CD14-positive monocyte (primary cell): ENCODE data around the gene PGM2L1. TPM values are rescaled to one million over a fixed set of nuclear protein-coding genes. Genes with fewer than 3 reads are reported as not detected.

Source experiments
- DNase-seq, 3 donors: peaks; one replicate each; pipeline ENCODE4 v3.0.0-alpha.2; 2011 to 2022
- H2AFZ ChIP-seq: 2 replicates; pipeline ENCODE4 v1.6.0; 2012; ENCODE audit warnings: mild to moderate bottlenecking, low read depth, low read length, inconsistent platforms; ENCODE audit not compliant: insufficient read depth, poor library complexity, severe bottlenecking
- H3K27ac ChIP-seq, 2 donors: 1 replicate in 1 of 2; 2 replicates in 1 of 2; pipeline ENCODE4 v1.5.1; 2012 to 2013; ENCODE audit warnings: low read length in 2 of 2, control low read depth in 1 of 2, inconsistent platforms in 1 of 2, low read depth in 1 of 2, mild to moderate bottlenecking in 1 of 2
- H3K27me3 ChIP-seq, 2 donors: one replicate each; pipeline versions ENCODE4 v1.6.0 to v1.6.1; 2011 to 2013; ENCODE audit warnings: low read length in 2 of 2; ENCODE audit not compliant: control insufficient read depth in 2 of 2, insufficient read depth in 2 of 2
- H3K36me3 ChIP-seq, 2 donors: replicated peaks in 1 of 2; 1 replicate in 1 of 2; 2 replicates in 1 of 2; pipeline versions ENCODE4 v1.5.1 to v1.6.1; 2012 to 2013; ENCODE audit warnings: low read length in 2 of 2, control low read depth in 1 of 2, inconsistent platforms in 1 of 2, mild to moderate bottlenecking in 1 of 2; ENCODE audit not compliant: insufficient read depth in 2 of 2, control insufficient read depth in 1 of 2
- H3K4me1 ChIP-seq, 2 donors: 1 replicate in 1 of 2; 2 replicates in 1 of 2; pipeline versions ENCODE4 v1.5.1 to v1.6.1; 2012 to 2013; ENCODE audit warnings: low read length in 2 of 2, control low read depth in 1 of 2, inconsistent platforms in 1 of 2, mild to moderate bottlenecking in 1 of 2, moderate library complexity in 1 of 2; ENCODE audit not compliant: insufficient read depth in 2 of 2, control insufficient read depth in 1 of 2
- H3K4me2 ChIP-seq: replicated peaks from 2 replicates; pipeline ENCODE3; 2012; ENCODE audit warnings: low read length, moderate library complexity, mild to moderate bottlenecking; ENCODE audit not compliant: poor library complexity, severe bottlenecking; ENCODE audit errors: extremely low read depth
- H3K4me3 ChIP-seq, 3 experiments: fragments of 200-600 bp in 1 of 3; sonication (generic) in 1 of 3; replicated peaks in 1 of 3; 1 replicate in 2 of 3; 2 replicates in 1 of 3; pipeline ENCODE4 v1.5.1; 2011 to 2013; ENCODE audit warnings: low read length in 3 of 3, mild to moderate bottlenecking in 3 of 3, control low read depth in 2 of 3, low read depth in 2 of 3, inconsistent platforms in 1 of 3, moderate library complexity in 1 of 3
- H3K79me2 ChIP-seq: 2 replicates; pipeline ENCODE4 v1.6.0; 2012; ENCODE audit warnings: mild to moderate bottlenecking, control low read depth, inconsistent platforms, low read length, moderate library complexity; ENCODE audit not compliant: insufficient read depth
- H3K9ac ChIP-seq: 2 replicates; pipeline ENCODE4 v1.6.0; 2017; ENCODE audit warnings: low read length, mild to moderate bottlenecking; ENCODE audit not compliant: insufficient read depth, poor library complexity, severe bottlenecking
- H3K9me3 ChIP-seq, 2 donors: replicated peaks in 1 of 2; 1 replicate in 1 of 2; 2 replicates in 1 of 2; pipeline versions ENCODE4 v1.5.1 to v1.6.1; 2012 to 2013; ENCODE audit warnings: low read length in 2 of 2, control low read depth in 1 of 2; ENCODE audit not compliant: control insufficient read depth in 1 of 2, insufficient read depth in 1 of 2
- H4K20me1 ChIP-seq: 2 replicates; pipeline ENCODE4 v1.6.0; 2012; ENCODE audit warnings: mild to moderate bottlenecking, low read length, control low read depth, moderate library complexity; ENCODE audit not compliant: insufficient read depth
- H3K27ac Mint-ChIP-seq, 7 donors: one replicate each; pipeline ENCODE4 v1.8.0; 2020; ENCODE audit warnings: mild to moderate bottlenecking in 7 of 7, mixed read lengths in 7 of 7, moderate library complexity in 6 of 7, inconsistent platforms in 2 of 7
- H3K27me3 Mint-ChIP-seq, 3 donors: one replicate each; pipeline ENCODE4 v1.8.0; 2021 to 2022; ENCODE audit warnings: low read depth in 3 of 3, mild to moderate bottlenecking in 3 of 3, mixed read lengths in 3 of 3, moderate library complexity in 3 of 3, inconsistent platforms in 1 of 3
- H3K36me3 Mint-ChIP-seq, 2 donors: one replicate each; pipeline ENCODE4 v1.8.0; 2020; ENCODE audit warnings: mixed read lengths in 2 of 2, inconsistent platforms in 1 of 2, mild to moderate bottlenecking in 1 of 2
- H3K4me1 Mint-ChIP-seq: one replicate; pipeline ENCODE4 v1.8.0; 2020; ENCODE audit warnings: mild to moderate bottlenecking, mixed read lengths
- H3K4me3 Mint-ChIP-seq, 2 donors: one replicate each; pipeline ENCODE4 v1.8.0; 2020; ENCODE audit warnings: mild to moderate bottlenecking in 2 of 2, mixed read lengths in 2 of 2, moderate library complexity in 1 of 2
- H3K9me3 Mint-ChIP-seq, 7 donors: one replicate each; pipeline ENCODE4 v1.8.0; 2020 to 2022; ENCODE audit warnings: mixed read lengths in 7 of 7, mild to moderate bottlenecking in 6 of 7, moderate library complexity in 6 of 7, inconsistent platforms in 2 of 7
- CTCF ChIP-seq: fragments of 200-600 bp; IDR thresholded peaks from one replicate; pipeline ENCODE4 v1.8.0; 2022; ENCODE audit warnings: antibody characterized with exemption, mild to moderate bottlenecking
- WGBS: methylation state at CpG from one replicate; pipeline ENCODE4 v1.1.5; 2013; ENCODE audit warnings: missing lambda C conversion rate; ENCODE audit not compliant: insufficient coverage; 5-methylcytosine and 5-hydroxymethylcytosine counted together
- intact Hi-C, 2 donors: fragments of 100-400 bp; cut with micrococcal nuclease; formaldehyde crosslinking; loops; one replicate each; pipeline versions ENCODE4 v1.15.0 to v1.15.1; 2023
- polyA plus RNA-seq, 3 donors: library from polyadenylated mRNA; depleted of rRNA in 1 of 3; unstranded in 2 of 3; stranded (reverse) in 1 of 3; fragments of 300-500 nt in 2 of 3; fragments of >200 nt in 1 of 3; fragmentation: Illumina TruSeq in 2 of 3; gene quantifications; 1 replicate in 2 of 3; 2 replicates in 1 of 3; pipeline ENCODE4 v1.2.3, GENCODE V29; 2012 to 2021

PGM2L1 gene
- polyA plus RNA-seq, 3 donors, result 0.25 to 0.81 (median 0.62) TPM

- peaks cover 0 to 3% of the 10 kb centered on the region in 2 donors for H3K36me3 Mint-ChIP-seq
- Histone ChIP-seq H3K9me3 (peaks cover 4 to 12% of the 10 kb centered on the region in 2 donors), H4K20me1 (no peaks in the 10 kb centered on the region), H3K4me3 (no peak overlapping the region), H3K27ac (no peak overlapping the region), H2AFZ (no peak overlapping the region), H3K4me2 (no peak overlapping the region), H3K79me2 (no peaks in the 10 kb centered on the region), H3K4me1 (peaks cover 0 to 8% of the 10 kb centered on the region in 2 donors), H3K27me3 (no peaks in the 10 kb centered on the region), H3K9ac (no peak overlapping the region), H3K36me3 (no peaks in the 10 kb centered on the region)
- no peak overlapping the region for H3K4me3 Mint-ChIP-seq
- no peak overlapping the region for H3K27ac Mint-ChIP-seq
- WGBS, result no CpG with 5 or more reads among the region's 2 CpGs
- peaks cover 13 to 23% (median 17%) of the 10 kb centered on the region in 7 donors for H3K9me3 Mint-ChIP-seq
- no peak for DNase-seq
- TF ChIP-seq CTCF, result no peak
- intact Hi-C loops, result no loop called here
- peaks cover 7% of the 10 kb centered on the region for H3K4me1 Mint-ChIP-seq
- peaks cover 0 to 8% (median 1%) of the 10 kb centered on the region in 3 donors for H3K27me3 Mint-ChIP-seq
These were observed 77.7 kb downstream of the PGM2L1 start for GRCh38 chr11:74320538-74320937.

- Histone ChIP-seq H4K20me1 (no peaks in the 10 kb centered on the region), H2AFZ (no peak overlapping the region), H3K36me3 (no peaks in the 10 kb centered on the region), H3K79me2 (no peaks in the 10 kb centered on the region), H3K4me1 (peaks cover 0 to 8% of the 10 kb centered on the region in 2 donors), H3K27ac (no peak overlapping the region), H3K4me3 (no peak overlapping the region), H3K27me3 (no peaks in the 10 kb centered on the region), H3K9me3 (peaks cover 4 to 12% of the 10 kb centered on the region in 2 donors), H3K4me2 (no peak overlapping the region), H3K9ac (no peak overlapping the region)
- TF ChIP-seq CTCF, result no peak
- H3K36me3 Mint-ChIP-seq, result peaks cover 0 to 3% of the 10 kb centered on the region in 2 donors
- H3K4me3 Mint-ChIP-seq, result no peak overlapping the region
- H3K27me3 Mint-ChIP-seq, result peaks cover 0 to 5% (median 1%) of the 10 kb centered on the region in 3 donors
- intact Hi-C loops, result no loop called here
- H3K9me3 Mint-ChIP-seq, result peaks cover 13 to 25% (median 17%) of the 10 kb centered on the region in 7 donors
- H3K4me1 Mint-ChIP-seq, result peaks cover 7% of the 10 kb centered on the region
- no peak for DNase-seq
- WGBS, result 100% methylated on average over 1 of the region's 5 CpGs
- H3K27ac Mint-ChIP-seq, result no peak overlapping the region
These were observed 79.0 kb downstream of the PGM2L1 start for GRCh38 chr11:74319139-74319816.
